ENCODE measurements around the gene RELA. TPM values are rescaled to one million over a fixed set of nuclear protein-coding genes. Genes with fewer than 3 reads are reported as not detected.
A peak's percentile ranks its signal among the peaks of the same experiment; 100 is the strongest.

The RELA gene
- total RNA-seq, 6 experiments from 2014 or later: 66.9 to 72.7 (median 69.5) TPM

GRCh38 chr11:65655570-65656332 lies 7.0 kb downstream of the RELA start:
- no peak for TF ChIP-seq CTCF (IDR thresholded peaks at IDR 0.05)
- no peaks in the 10 kb centered on the region for H3K9me3 Mint-ChIP-seq
- peaks cover 11% of the 10 kb centered on the region for H3K27me3 Mint-ChIP-seq (ENCODE audit: insufficient read depth)
- DNase-seq: no peak
- no peak overlapping the region for H3K4me3 Mint-ChIP-seq
- peaks cover 41% of the 10 kb centered on the region for H3K36me3 Mint-ChIP-seq (ENCODE audit: low read depth)
- H3K27ac Mint-ChIP-seq: no peak overlapping the region; the same call in 1 of the 2 replicates
- peaks cover 33% of the 10 kb centered on the region for H3K4me1 Mint-ChIP-seq (ENCODE audit: low read depth)

GRCh38 chr11:65654375-65655349 lies 8.1 kb downstream of the RELA start:
- peak overlapping the region; percentile 93 for H3K27ac Mint-ChIP-seq
- no peaks in the 10 kb centered on the region for H3K9me3 Mint-ChIP-seq
- no peak for TF ChIP-seq CTCF (IDR thresholded peaks at IDR 0.05)
- no peak overlapping the region for H3K4me3 Mint-ChIP-seq
- peaks cover 35% of the 10 kb centered on the region for H3K36me3 Mint-ChIP-seq (ENCODE audit: low read depth)
- H3K4me1 Mint-ChIP-seq (ENCODE audit: low read depth): peaks cover 33% of the 10 kb centered on the region
- DNase-seq: no peak
- peaks cover 11% of the 10 kb centered on the region for H3K27me3 Mint-ChIP-seq (ENCODE audit: insufficient read depth)

- peak; percentile 4 for DNase-seq
- Mint-ChIP-seq H3K9me3 (no peaks in the 10 kb centered on the region), H3K36me3 (ENCODE audit: low read depth) (peaks cover 28% of the 10 kb centered on the region), H3K27ac (peak overlapping the region; percentile 93), H3K27me3 (ENCODE audit: insufficient read depth) (peaks cover 11% of the 10 kb centered on the region), H3K4me3 (peak overlapping the region; percentile 83), H3K4me1 (ENCODE audit: low read depth) (peaks cover 33% of the 10 kb centered on the region)
- TF ChIP-seq CTCF (IDR thresholded peaks at IDR 0.05): no peak
Observed at GRCh38 chr11:65653229-65654225, 9.2 kb downstream of the RELA start.

- Mint-ChIP-seq H3K27me3 (ENCODE audit: insufficient read depth) (peaks cover 13% of the 10 kb centered on the region), H3K4me1 (ENCODE audit: low read depth) (peaks cover 33% of the 10 kb centered on the region), H3K9me3 (no peaks in the 10 kb centered on the region), H3K27ac (peak overlapping the region; percentile 93), H3K4me3 (peak overlapping the region; percentile 84), H3K36me3 (ENCODE audit: low read depth) (peaks cover 29% of the 10 kb centered on the region)
- no peak for TF ChIP-seq CTCF (IDR thresholded peaks at IDR 0.05)
- peak; percentile 88 for DNase-seq
Observed at GRCh38 chr11:65652511-65653228, 10.0 kb downstream of the RELA start.

Measured in HFFc6 (cell line).